ENCODE results near the gene AUH.

The AUH gene

DNA sequence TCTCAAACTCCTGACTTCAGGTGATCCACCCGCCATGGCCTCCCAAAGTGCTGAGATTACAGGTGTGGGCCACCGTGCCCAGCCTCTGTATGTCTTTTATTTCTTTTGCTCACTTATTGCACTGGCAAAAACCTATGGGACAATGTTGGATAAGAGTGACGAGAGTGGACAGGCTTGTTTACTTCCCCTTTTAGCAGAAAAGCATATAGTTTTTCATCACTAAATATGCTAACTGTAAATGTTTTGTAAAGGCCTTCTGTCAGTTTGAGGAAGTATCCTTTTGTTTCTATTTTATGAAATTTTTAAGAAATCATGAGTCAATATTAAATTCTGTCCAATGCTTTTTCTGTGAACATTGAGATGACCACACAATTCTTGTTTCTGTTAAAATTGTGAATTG is 103.3 kb downstream of the AUH start:
- H3K4me3 ChIP-seq (ENCODE audit: low read depth, low read length): no peak overlapping the region
- DNase-seq (ENCODE audit: low read depth): no peak
- TF ChIP-seq, protein P1, sequence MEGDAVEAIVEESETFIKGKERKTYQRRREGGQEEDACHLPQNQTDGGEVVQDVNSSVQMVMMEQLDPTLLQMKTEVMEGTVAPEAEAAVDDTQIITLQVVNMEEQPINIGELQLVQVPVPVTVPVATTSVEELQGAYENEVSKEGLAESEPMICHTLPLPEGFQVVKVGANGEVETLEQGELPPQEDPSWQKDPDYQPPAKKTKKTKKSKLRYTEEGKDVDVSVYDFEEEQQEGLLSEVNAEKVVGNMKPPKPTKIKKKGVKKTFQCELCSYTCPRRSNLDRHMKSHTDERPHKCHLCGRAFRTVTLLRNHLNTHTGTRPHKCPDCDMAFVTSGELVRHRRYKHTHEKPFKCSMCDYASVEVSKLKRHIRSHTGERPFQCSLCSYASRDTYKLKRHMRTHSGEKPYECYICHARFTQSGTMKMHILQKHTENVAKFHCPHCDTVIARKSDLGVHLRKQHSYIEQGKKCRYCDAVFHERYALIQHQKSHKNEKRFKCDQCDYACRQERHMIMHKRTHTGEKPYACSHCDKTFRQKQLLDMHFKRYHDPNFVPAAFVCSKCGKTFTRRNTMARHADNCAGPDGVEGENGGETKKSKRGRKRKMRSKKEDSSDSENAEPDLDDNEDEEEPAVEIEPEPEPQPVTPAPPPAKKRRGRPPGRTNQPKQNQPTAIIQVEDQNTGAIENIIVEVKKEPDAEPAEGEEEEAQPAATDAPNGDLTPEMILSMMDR (IDR thresholded peaks at IDR 0.05; ENCODE audit: control insufficient read depth, extremely low read depth, insufficient read depth): no peak

DNA sequence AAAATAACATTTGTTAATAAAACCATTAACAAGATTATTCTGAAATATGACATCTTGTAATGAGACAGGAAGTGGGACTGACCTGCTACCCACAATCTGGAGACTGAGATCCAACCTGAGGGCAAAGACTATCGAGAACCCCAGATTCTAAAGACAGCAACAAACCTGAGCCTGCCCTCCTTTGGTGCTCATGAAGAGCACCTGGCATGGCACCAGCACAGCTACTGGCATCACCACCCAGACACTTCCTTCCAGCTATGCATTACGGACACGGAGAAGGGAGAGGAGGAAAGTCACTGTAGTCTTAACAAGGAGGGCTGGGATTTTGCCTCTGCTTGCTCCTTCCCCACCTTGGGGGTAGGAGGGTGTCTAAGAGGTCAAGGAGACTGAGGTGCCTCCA is 105.5 kb downstream of the AUH start:
- no peak for DNase-seq (ENCODE audit: low read depth)
- TF ChIP-seq, protein P1 (IDR thresholded peaks at IDR 0.05; ENCODE audit: control insufficient read depth, extremely low read depth, insufficient read depth): no peak

DNA sequence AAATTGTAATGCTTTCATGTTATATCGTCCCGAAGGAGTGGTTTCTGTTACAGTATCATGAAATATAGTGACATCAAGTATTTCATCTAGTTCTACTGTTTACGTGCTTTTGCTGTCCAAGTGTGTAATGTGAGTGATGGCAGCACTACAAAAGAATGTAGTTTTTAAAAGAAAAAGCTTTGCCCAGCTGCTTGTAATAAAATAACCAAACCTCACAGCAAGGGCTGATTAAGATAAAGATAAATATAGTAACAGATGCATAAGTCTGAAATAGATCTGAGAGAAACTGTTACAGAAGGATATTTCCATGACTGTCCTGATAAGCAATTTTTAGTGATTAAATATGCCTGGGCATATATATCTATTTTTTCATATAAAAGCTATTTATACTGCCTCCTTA is 106.4 kb downstream of the AUH start:
- no peak overlapping the region for H3K4me3 ChIP-seq (ENCODE audit: low read depth, low read length)
- DNase-seq (ENCODE audit: low read depth): no peak
- TF ChIP-seq, protein P1 (IDR thresholded peaks at IDR 0.05; ENCODE audit: control insufficient read depth, extremely low read depth, insufficient read depth): no peak

More for the DNA sequence above, 105.5 kb downstream of the AUH start:
- no peak overlapping the region for H3K4me3 ChIP-seq (ENCODE audit: low read depth, low read length)

DNA sequence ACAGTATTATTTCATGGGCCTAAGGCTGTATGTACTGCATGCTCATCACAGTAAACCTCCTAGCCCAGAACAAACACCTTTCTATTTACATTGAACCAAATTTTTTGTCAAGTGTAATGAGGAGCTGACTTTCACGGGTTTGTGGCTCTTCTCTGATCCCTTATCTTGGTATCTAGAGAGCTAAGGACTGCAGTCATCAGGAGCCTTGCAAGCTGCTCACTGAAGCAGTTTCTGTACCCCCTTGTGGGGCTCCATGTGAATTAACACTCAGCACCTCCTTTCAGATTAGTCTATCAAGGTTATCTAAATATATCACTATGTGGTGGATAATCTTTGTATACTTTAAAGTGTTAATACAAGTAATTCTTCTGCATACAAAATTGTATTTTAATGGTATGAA is 108.2 kb downstream of the AUH start:
- no peak for DNase-seq (ENCODE audit: low read depth)
- no peak overlapping the region for H3K4me3 ChIP-seq (ENCODE audit: low read depth, low read length)

DNA sequence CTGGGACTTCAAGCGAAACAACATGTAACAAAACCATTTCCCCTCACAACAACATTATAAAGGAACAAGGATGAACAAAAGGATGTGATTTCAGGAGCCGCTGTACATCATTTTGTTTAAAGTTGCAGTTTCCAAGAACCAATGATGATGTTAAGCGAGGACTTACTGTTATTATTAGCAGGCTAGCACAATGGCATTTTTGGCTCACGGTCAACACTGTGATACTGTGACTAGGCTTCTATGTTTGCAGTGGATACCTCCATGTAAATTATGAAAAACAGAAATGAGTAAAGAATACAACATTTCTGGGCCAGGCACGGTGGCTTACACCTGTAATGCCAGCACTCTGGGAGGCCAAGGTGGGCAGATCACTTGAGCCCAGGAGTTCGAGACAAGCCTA is 113.0 kb downstream of the AUH start:
- DNase-seq (ENCODE audit: low read depth): no peak
- no peak overlapping the region for H3K4me3 ChIP-seq (ENCODE audit: low read depth, low read length)
- TF ChIP-seq, protein P1 (IDR thresholded peaks at IDR 0.05; ENCODE audit: control insufficient read depth, extremely low read depth, insufficient read depth): no peak

More for the DNA sequence above, 108.2 kb downstream of the AUH start:
- TF ChIP-seq, protein P1 (IDR thresholded peaks at IDR 0.05; ENCODE audit: control insufficient read depth, extremely low read depth, insufficient read depth): no peak

DNA sequence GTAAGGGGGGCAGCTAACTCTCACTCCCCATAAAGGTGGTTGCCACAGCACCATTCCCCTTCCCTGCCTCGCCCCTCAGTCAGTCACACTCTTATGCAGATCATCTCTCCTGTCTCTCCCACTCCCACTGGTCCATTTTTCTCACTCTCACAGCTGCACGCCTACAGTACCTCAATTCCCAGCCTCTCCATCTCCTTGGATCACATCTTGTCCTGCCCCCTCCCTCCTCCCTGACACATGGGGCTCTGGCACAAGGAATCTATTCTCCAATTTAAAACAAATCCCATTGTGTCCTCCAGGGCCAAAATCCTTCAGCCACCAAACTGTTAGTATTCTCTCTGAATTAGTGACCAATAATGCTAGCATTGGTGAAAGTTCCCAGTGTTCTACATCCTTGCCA is 114.4 kb downstream of the AUH start:
- no peak for DNase-seq (ENCODE audit: low read depth)
- no peak overlapping the region for H3K4me3 ChIP-seq (ENCODE audit: low read depth, low read length)
- TF ChIP-seq, protein P1 (IDR thresholded peaks at IDR 0.05; ENCODE audit: control insufficient read depth, extremely low read depth, insufficient read depth): no peak

DNA sequence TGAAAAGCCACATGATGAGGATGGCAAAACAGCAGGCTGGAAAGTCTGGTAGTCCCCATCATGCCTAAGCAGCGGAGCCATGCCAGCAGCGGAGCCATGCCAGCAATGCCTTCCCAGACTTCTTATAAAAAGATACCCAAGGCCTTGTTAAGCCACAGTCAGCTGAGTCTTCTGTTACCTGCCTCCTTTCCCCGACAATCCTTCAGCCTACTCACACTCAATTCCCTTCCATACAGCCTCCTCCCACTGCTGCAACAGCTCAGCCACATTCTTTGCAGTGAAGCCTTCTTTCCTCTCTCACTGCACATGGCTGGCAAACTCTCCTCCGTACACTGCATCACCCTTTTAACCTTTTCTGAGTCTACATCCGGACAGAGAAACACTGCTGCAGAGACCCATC is 114.9 kb downstream of the AUH start:
- no peak overlapping the region for H3K4me3 ChIP-seq (ENCODE audit: low read depth, low read length)
- DNase-seq (ENCODE audit: low read depth): no peak
- TF ChIP-seq, protein P1 (IDR thresholded peaks at IDR 0.05; ENCODE audit: control insufficient read depth, extremely low read depth, insufficient read depth): no peak

Data from LNCaP clone FGC (cell line).